Measurements from ENCODE around the gene MTSS2.

MTSS2 gene

GRCh38 chr16:70665113-70665694 is 20.6 kb downstream of the MTSS2 start:
- no peak overlapping the region for H3K4me3 Mint-ChIP-seq
- ATAC-seq (replicated peaks) = no peak
- peaks cover 0 to 9% of the 10 kb centered on the region in 2 donors for H3K36me3 Mint-ChIP-seq
- H3K27ac Mint-ChIP-seq = no peak overlapping the region
- H3K4me1 Mint-ChIP-seq = no peaks in the 10 kb centered on the region
- no peaks in the 10 kb centered on the region for H3K27me3 Mint-ChIP-seq
- no peak for DNase-seq
- H3K9me3 Mint-ChIP-seq = peaks cover 1 to 5% of the 10 kb centered on the region in 2 donors

- no peak for ATAC-seq (replicated peaks)
- DNase-seq = no peak
- no peaks in the 10 kb centered on the region for H3K4me1 Mint-ChIP-seq
- H3K9me3 Mint-ChIP-seq = peaks cover 1 to 5% of the 10 kb centered on the region in 2 donors
- no peak overlapping the region for H3K27ac Mint-ChIP-seq
- H3K4me3 Mint-ChIP-seq = no peak overlapping the region
- H3K36me3 Mint-ChIP-seq = peaks cover 0 to 9% of the 10 kb centered on the region in 2 donors
- H3K27me3 Mint-ChIP-seq = no peaks in the 10 kb centered on the region
These were observed 21.3 kb downstream of the MTSS2 start for GRCh38 chr16:70664325-70665112.

GRCh38 chr16:70663524-70664324 is 22.1 kb downstream of the MTSS2 start:
- Mint-ChIP-seq H3K27me3 (no peaks in the 10 kb centered on the region), H3K9me3 (peaks cover under 1 to 2% of the 10 kb centered on the region in 2 donors), H3K4me1 (no peaks in the 10 kb centered on the region), H3K36me3 (peaks cover 0 to 5% of the 10 kb centered on the region in 2 donors), H3K4me3 (no peak overlapping the region), H3K27ac (no peak overlapping the region)
- ATAC-seq (replicated peaks) (no peak), DNase-seq (no peak)

DNA sequence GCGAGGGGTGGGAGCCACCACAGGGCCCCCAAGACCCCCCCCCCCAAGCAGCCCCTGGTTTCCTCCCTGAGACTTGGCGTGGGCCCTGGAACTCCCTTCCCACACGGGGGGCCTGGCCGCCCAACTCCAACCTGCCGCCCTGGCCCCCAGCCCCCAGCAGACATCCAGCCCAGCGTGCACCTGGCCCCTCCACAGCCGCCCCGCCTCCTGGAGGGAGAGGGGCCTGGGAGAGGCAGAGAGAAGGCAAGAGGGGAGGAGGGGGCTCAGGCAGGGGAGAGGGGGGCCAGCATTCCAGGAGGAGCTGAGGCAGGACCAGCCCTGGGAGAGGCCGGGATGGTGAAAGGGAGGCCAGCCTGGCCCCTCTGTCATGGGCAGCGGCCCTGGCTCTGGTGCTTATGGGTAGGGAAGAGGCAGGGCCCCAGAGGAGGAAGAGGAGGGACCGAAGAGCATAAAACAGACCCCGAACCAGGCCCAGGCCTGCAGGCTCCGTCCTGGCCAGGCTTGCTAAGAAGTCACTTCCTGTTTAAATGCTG is 22.8 kb downstream of the MTSS2 start:
- H3K36me3 Mint-ChIP-seq = peaks cover 0 to 4% of the 10 kb centered on the region in 2 donors
- no peak for DNase-seq

GRCh38 chr16:70661918-70662641 is 23.8 kb downstream of the MTSS2 start:
- no peaks in the 10 kb centered on the region for H3K4me1 Mint-ChIP-seq
- no peaks in the 10 kb centered on the region for H3K9me3 Mint-ChIP-seq
- H3K27ac Mint-ChIP-seq = no peak overlapping the region
- H3K4me3 Mint-ChIP-seq = no peak overlapping the region
- peaks cover 0 to 4% of the 10 kb centered on the region in 2 donors for H3K36me3 Mint-ChIP-seq
- no peaks in the 10 kb centered on the region for H3K27me3 Mint-ChIP-seq
- DNase-seq (no peak), ATAC-seq (replicated peaks) (no peak)

More for the DNA sequence above, 22.8 kb downstream of the MTSS2 start:
- no peak overlapping the region for H3K27ac Mint-ChIP-seq
- no peak overlapping the region for H3K4me3 Mint-ChIP-seq
- H3K9me3 Mint-ChIP-seq = no peaks in the 10 kb centered on the region
- H3K4me1 Mint-ChIP-seq = no peaks in the 10 kb centered on the region
- ATAC-seq (replicated peaks) = no peak
- no peaks in the 10 kb centered on the region for H3K27me3 Mint-ChIP-seq

- Mint-ChIP-seq H3K27me3 (peaks cover 0 to 3% of the 10 kb centered on the region in 2 donors), H3K4me1 (no peaks in the 10 kb centered on the region), H3K4me3 (no peak overlapping the region), H3K9me3 (no peaks in the 10 kb centered on the region), H3K36me3 (peaks cover 0 to 4% of the 10 kb centered on the region in 2 donors), H3K27ac (no peak overlapping the region)
- no peak for DNase-seq
- no peak for ATAC-seq (replicated peaks)
These were observed 24.3 kb downstream of the MTSS2 start for GRCh38 chr16:70661534-70661917.

GRCh38 chr16:70660672-70661350 is 25.0 kb downstream of the MTSS2 start:
- DNase-seq (no peak), ATAC-seq (replicated peaks) (no peak)
- Mint-ChIP-seq H3K27ac (peak overlapping the region; percentile 81), H3K4me1 (no peaks in the 10 kb centered on the region), H3K27me3 (peaks cover 0 to 3% of the 10 kb centered on the region in 2 donors), H3K4me3 (no peak overlapping the region), H3K36me3 (peaks cover 0 to 1% of the 10 kb centered on the region in 2 donors), H3K9me3 (no peaks in the 10 kb centered on the region)

GRCh38 chr16:70659953-70660671 is 25.7 kb downstream of the MTSS2 start:
- no peaks in the 10 kb centered on the region for H3K9me3 Mint-ChIP-seq
- ATAC-seq (replicated peaks) = no peak
- H3K27me3 Mint-ChIP-seq = peaks cover 3 to 4% of the 10 kb centered on the region in 2 donors
- no peak overlapping the region for H3K4me3 Mint-ChIP-seq
- no peaks in the 10 kb centered on the region for H3K4me1 Mint-ChIP-seq
- no peak for DNase-seq
- H3K27ac Mint-ChIP-seq = peak overlapping the region; percentile 81
- H3K36me3 Mint-ChIP-seq = no peaks in the 10 kb centered on the region

- no peak overlapping the region for H3K4me3 Mint-ChIP-seq
- no peaks in the 10 kb centered on the region for H3K36me3 Mint-ChIP-seq
- H3K9me3 Mint-ChIP-seq = no peaks in the 10 kb centered on the region
- ATAC-seq (replicated peaks) = no peak
- H3K27me3 Mint-ChIP-seq = peaks cover 7 to 9% of the 10 kb centered on the region in 2 donors
- no peak overlapping the region for H3K27ac Mint-ChIP-seq
- DNase-seq = no peak
- no peaks in the 10 kb centered on the region for H3K4me1 Mint-ChIP-seq
These were observed 26.3 kb downstream of the MTSS2 start for GRCh38 chr16:70659546-70659945.

GRCh38 chr16:70658921-70659320 is 26.9 kb downstream of the MTSS2 start:
- no peak for DNase-seq
- no peak overlapping the region for H3K4me3 Mint-ChIP-seq
- H3K36me3 Mint-ChIP-seq = no peaks in the 10 kb centered on the region
- ATAC-seq (replicated peaks) = no peak
- no peaks in the 10 kb centered on the region for H3K9me3 Mint-ChIP-seq
- no peak overlapping the region for H3K27ac Mint-ChIP-seq
- H3K27me3 Mint-ChIP-seq = peaks cover 8 to 11% of the 10 kb centered on the region in 2 donors
- peaks cover 1 to 2% of the 10 kb centered on the region in 2 donors for H3K4me1 Mint-ChIP-seq

DNA sequence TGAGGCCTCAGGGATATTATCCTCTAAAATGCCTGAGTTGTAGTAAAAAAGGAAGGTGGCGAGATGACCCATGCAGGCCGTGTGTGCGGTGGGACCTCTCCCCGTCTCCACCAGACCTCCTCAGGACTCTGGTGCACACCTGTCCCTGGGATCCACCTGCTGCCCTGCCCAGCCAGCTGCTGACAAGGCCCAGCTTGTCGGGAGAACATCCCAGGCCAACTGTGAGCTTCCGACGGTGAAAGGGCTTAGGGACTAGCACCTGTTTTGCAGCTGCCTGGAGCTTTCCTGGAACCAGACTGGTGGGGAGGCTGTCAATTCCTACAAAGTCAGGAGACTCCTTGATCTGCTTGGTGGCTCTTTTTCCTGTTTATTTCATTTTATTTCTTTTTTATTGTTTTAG is 27.9 kb downstream of the MTSS2 start:
- H3K4me3 Mint-ChIP-seq = no peak overlapping the region
- no peak for ATAC-seq (replicated peaks)
- H3K27ac Mint-ChIP-seq = no peak overlapping the region
- H3K36me3 Mint-ChIP-seq = no peaks in the 10 kb centered on the region
- peaks cover 5 to 6% of the 10 kb centered on the region in 2 donors for H3K4me1 Mint-ChIP-seq
- peaks cover 11 to 15% of the 10 kb centered on the region in 2 donors for H3K27me3 Mint-ChIP-seq
- H3K9me3 Mint-ChIP-seq = no peaks in the 10 kb centered on the region
- DNase-seq = no peak

- Mint-ChIP-seq H3K4me3 (no peak overlapping the region), H3K27me3 (peaks cover 11 to 15% of the 10 kb centered on the region in 2 donors), H3K9me3 (no peaks in the 10 kb centered on the region), H3K36me3 (no peaks in the 10 kb centered on the region), H3K4me1 (peaks cover 5 to 6% of the 10 kb centered on the region in 2 donors), H3K27ac (no peak overlapping the region)
- DNase-seq (no peak), ATAC-seq (replicated peaks) (no peak)
These were observed 29.1 kb downstream of the MTSS2 start for GRCh38 chr16:70656712-70657263.
